SU-DHL-6 (cell line): ENCODE results near the gene ACOT8.

Source experiments
- H2AFZ ChIP-seq: fragments of 200-600 bp; sonication (generic); 2 replicates; pipeline ENCODE4 v1.6.1; 2014; ENCODE audit warnings: low read depth, mild to moderate bottlenecking, moderate library complexity, mixed read lengths, antibody characterized with exemption, low read length; ENCODE audit not compliant: severe bottlenecking
- H3F3A ChIP-seq: fragments of 200-600 bp; shearing (Covaris generic); 2 replicates; pipeline ENCODE4 v1.6.0; 2016; ENCODE audit warnings: antibody characterized with exemption, mild to moderate bottlenecking; ENCODE audit not compliant: insufficient read depth
- H3K27ac ChIP-seq: fragments of 200-600 bp; sonication (generic); 2 replicates; pipeline ENCODE4 v1.5.1; 2016; ENCODE audit warnings: low read depth, mild to moderate bottlenecking, low read length, moderate library complexity, mixed read lengths
- H3K27me3 ChIP-seq: fragments of 200-600 bp; sonication (generic), shearing (Covaris generic); 2 replicates; pipeline ENCODE4 v1.6.0; 2014; ENCODE audit warnings: mild to moderate bottlenecking, low read length
- H3K36me3 ChIP-seq: fragments of 200-600 bp; sonication (generic); 2 replicates; pipeline ENCODE4 v1.6.1; 2014; ENCODE audit warnings: mild to moderate bottlenecking, low read length, mixed read lengths
- H3K4me2 ChIP-seq: fragments of 300-600, 200-600 bp; shearing (Covaris generic), sonication (generic); 2 replicates; pipeline ENCODE4 v1.6.0; 2014; ENCODE audit warnings: low read length, low read depth, mild to moderate bottlenecking; ENCODE audit not compliant: poor library complexity, severe bottlenecking
- H3K4me3 ChIP-seq: fragments of 200-600 bp; sonication (generic); 2 replicates; pipeline ENCODE4 v1.5.1; 2014; ENCODE audit warnings: antibody characterized with exemption, low read length, mild to moderate bottlenecking, mixed read lengths; ENCODE audit not compliant: insufficient read depth, poor library complexity, severe bottlenecking
- H3K79me2 ChIP-seq: fragments of 200-600 bp; sonication (generic); 2 replicates; pipeline ENCODE4 v1.6.1; 2014; ENCODE audit warnings: mild to moderate bottlenecking, low read length, moderate library complexity; ENCODE audit not compliant: insufficient read depth
- H3K9ac ChIP-seq: fragments of 200-600 bp; sonication (generic); 2 replicates; pipeline ENCODE4 v1.7.0; 2014; ENCODE audit warnings: mild to moderate bottlenecking, low read length
- H3K9me2 ChIP-seq: fragments of 200-600 bp; sonication (generic); replicated peaks from 2 replicates; pipeline ENCODE4 v1.6.1; 2014; ENCODE audit warnings: low read length; ENCODE audit not compliant: insufficient read depth
- H3K9me3 ChIP-seq: fragments of 200-600 bp; sonication (generic); 2 replicates; pipeline ENCODE4 v1.6.1; 2014; ENCODE audit warnings: low read length, mixed read lengths; ENCODE audit not compliant: insufficient read depth
- H4K20me1 ChIP-seq: fragments of 200-600 bp; sonication (generic); 2 replicates; pipeline ENCODE4 v1.6.1; 2014; ENCODE audit warnings: low read depth, mild to moderate bottlenecking, antibody characterized with exemption, low read length, moderate library complexity, mixed read lengths
- EZH2phosphoT487 ChIP-seq: fragments of 200-600 bp; sonication (generic), shearing (Covaris generic); conservative IDR thresholded peaks from 2 replicates; pipeline ENCODE4 v1.6.1; 2018; ENCODE audit warnings: mild to moderate bottlenecking, antibody characterized with exemption, low read length, moderate library complexity, mixed read lengths
- TF ChIP-seq, protein P1 (sequence below): fragments of 200-600 bp; sonication (generic); IDR thresholded peaks from one replicate; pipeline ENCODE4 v1.5.1; 2017; ENCODE audit warnings: antibody characterized with exemption, mild to moderate bottlenecking, low read length, moderate library complexity; ENCODE audit not compliant: insufficient read depth, poor library complexity, severe bottlenecking

The ACOT8 gene

DNA sequence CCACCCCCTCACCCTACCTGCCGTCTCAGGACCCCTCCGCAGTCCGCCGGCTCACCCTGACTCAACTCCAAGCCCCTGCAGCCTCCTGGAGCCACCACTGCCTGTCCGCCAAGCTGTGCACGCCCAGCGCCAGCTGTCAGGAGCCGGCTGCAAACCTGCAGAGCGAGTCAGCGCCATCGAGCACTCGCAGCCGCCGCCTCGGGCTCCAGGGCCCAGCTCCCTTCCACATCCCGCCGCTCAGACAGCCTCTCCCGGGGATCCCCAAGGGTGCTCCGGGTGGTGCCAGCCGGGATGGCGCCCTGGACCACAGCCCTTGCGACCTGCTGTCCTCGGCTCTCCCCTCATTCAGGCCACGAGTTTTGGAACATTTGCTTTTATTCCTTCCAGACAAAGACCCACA lies 34.3 kb downstream of the ACOT8 start:
- Histone ChIP-seq H3K4me3 (no peak overlapping the region), H3F3A (peaks cover 10% of the 10 kb centered on the region), H3K9me2 (no peaks in the 10 kb centered on the region), H3K9ac (no peak overlapping the region), H3K79me2 (no peaks in the 10 kb centered on the region), H3K27ac (no peak overlapping the region), H2AFZ (no peak overlapping the region), H3K27me3 (no peaks in the 10 kb centered on the region), H3K4me2 (no peak overlapping the region), H3K9me3 (no peaks in the 10 kb centered on the region), H3K36me3 (no peaks in the 10 kb centered on the region), H4K20me1 (no peaks in the 10 kb centered on the region)
- no peak for TF ChIP-seq EZH2phosphoT487
- TF ChIP-seq, protein P1, sequence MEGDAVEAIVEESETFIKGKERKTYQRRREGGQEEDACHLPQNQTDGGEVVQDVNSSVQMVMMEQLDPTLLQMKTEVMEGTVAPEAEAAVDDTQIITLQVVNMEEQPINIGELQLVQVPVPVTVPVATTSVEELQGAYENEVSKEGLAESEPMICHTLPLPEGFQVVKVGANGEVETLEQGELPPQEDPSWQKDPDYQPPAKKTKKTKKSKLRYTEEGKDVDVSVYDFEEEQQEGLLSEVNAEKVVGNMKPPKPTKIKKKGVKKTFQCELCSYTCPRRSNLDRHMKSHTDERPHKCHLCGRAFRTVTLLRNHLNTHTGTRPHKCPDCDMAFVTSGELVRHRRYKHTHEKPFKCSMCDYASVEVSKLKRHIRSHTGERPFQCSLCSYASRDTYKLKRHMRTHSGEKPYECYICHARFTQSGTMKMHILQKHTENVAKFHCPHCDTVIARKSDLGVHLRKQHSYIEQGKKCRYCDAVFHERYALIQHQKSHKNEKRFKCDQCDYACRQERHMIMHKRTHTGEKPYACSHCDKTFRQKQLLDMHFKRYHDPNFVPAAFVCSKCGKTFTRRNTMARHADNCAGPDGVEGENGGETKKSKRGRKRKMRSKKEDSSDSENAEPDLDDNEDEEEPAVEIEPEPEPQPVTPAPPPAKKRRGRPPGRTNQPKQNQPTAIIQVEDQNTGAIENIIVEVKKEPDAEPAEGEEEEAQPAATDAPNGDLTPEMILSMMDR: no peak

DNA sequence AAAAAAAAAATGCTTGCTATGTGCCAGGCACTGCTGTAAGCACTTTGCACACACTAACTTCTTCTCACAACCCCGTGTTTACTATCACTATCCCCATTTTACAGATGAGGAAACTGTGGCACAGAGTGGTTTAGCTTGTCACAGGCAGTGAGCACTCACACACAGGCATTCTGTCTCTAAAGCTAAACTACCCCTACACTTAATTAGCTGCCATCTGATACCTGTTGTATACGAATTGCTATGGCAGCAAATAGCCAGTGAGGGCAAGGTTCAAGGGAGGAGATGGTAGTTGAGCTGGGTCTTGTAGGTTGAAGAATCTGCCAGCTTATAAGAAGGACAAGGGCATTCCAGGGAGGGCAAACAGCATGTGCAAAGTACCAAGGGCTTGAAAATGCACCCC lies 35.2 kb downstream of the ACOT8 start:
- Histone ChIP-seq H3F3A (peaks cover 17% of the 10 kb centered on the region), H3K27me3 (no peaks in the 10 kb centered on the region), H3K9me2 (no peaks in the 10 kb centered on the region), H3K9me3 (no peaks in the 10 kb centered on the region), H3K27ac (no peak overlapping the region), H3K4me3 (no peak overlapping the region), H4K20me1 (no peaks in the 10 kb centered on the region), H3K9ac (no peak overlapping the region), H3K79me2 (no peaks in the 10 kb centered on the region), H3K4me2 (no peak overlapping the region), H2AFZ (no peak overlapping the region), H3K36me3 (0 out of 2 replicates have a peak, but pooled peaks cover 2% of the 10 kb centered on the region)
- TF ChIP-seq, protein P1: no peak
- TF ChIP-seq EZH2phosphoT487: no peak

DNA sequence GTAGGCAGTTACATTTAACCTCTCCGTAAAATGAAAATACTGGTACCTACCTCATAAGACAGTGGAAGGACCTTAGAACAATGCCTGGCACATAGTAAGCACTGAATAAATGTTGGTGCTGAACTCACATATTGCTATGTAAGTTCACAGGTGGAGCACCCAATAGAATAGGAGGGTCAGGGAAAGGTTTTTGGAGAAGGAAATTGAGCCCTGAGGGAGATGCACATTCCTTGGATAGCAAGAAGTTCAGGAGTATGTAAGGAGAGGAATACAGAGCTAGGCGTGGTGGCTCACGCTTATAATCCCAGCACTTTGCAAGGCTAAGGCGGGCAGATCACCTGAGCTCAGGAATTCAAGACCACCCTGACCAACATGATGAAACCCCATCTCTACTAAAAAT lies 37.7 kb downstream of the ACOT8 start:
- no peak for TF ChIP-seq EZH2phosphoT487
- TF ChIP-seq, protein P1: no peak
- 0 out of 2 replicates have a peak, but pooled peaks cover 1% of the 10 kb centered on the region for H3K79me2 ChIP-seq
- no peaks in the 10 kb centered on the region for H3K27me3 ChIP-seq
- H2AFZ ChIP-seq: no peak overlapping the region
- no peaks in the 10 kb centered on the region for H4K20me1 ChIP-seq
- no peak overlapping the region for H3K9ac ChIP-seq
- peaks cover 26% of the 10 kb centered on the region for H3F3A ChIP-seq
- H3K4me2 ChIP-seq: no peak overlapping the region
- H3K9me3 ChIP-seq: no peaks in the 10 kb centered on the region
- H3K36me3 ChIP-seq: peaks cover 13% of the 10 kb centered on the region; the same call in 1 of the 2 replicates
- H3K9me2 ChIP-seq: no peaks in the 10 kb centered on the region
- H3K4me3 ChIP-seq: no peak overlapping the region
- H3K27ac ChIP-seq: no peak overlapping the region
